Left renal pelvis (tissue), 4 donors: ENCODE data around the gene RFFL. TPM values are rescaled to one million over a fixed set of nuclear protein-coding genes. Genes with fewer than 3 reads are reported as not detected.
"Not testable (repeated sequence)": the region's sequence is repeated elsewhere in the genome, so short reads cannot be mapped to it uniquely, and the experiment has no call there.

Source experiments
- DNase-seq, 4 donors: peaks; one replicate each; pipeline ENCODE4 v3.0.0-alpha.2; 2013; ENCODE audit warnings: low read depth in 4 of 4, low spot score in 3 of 4
- polyA plus RNA-seq, 4 donors: library from polyadenylated mRNA; unstranded; fragments of 120-200 nt; gene quantifications; one replicate each; pipeline ENCODE4 v1.2.1, GENCODE V29; 2013; ENCODE audit not compliant: insufficient read length in 4 of 4

Gene RFFL
- polyA plus RNA-seq, 4 donors, result 13.7 to 27.8 (median 22.8) TPM

GRCh38 chr17:35011671-35012216 lies 51.8 kb downstream of the RFFL start:
- DNase-seq, result no peak

- no peak for DNase-seq
These were observed 53.4 kb downstream of the RFFL start for GRCh38 chr17:35010093-35010492.

DNA sequence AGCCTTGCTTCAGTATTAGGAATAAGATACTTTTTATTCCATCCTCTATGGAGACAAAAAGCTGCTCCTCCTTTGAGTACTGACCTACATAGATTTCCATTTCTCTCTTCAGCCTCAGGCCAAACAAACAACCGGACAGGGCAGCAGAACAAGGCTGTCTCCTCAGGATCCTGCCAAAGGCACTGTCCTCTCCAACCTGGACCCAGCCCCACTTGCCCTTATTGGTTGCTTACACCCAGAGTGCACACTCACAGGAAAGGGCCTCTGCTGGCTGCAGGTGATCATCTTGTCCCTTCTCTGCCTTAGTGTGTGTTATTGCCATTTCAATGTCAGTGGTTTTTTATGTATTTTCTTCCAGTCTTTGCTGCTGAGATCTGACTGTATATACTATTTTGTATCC lies 56.5 kb downstream of the RFFL start:
- no peak for DNase-seq

- DNase-seq, result no peak
These were observed 57.2 kb downstream of the RFFL start for GRCh38 chr17:35006345-35006744.

DNA sequence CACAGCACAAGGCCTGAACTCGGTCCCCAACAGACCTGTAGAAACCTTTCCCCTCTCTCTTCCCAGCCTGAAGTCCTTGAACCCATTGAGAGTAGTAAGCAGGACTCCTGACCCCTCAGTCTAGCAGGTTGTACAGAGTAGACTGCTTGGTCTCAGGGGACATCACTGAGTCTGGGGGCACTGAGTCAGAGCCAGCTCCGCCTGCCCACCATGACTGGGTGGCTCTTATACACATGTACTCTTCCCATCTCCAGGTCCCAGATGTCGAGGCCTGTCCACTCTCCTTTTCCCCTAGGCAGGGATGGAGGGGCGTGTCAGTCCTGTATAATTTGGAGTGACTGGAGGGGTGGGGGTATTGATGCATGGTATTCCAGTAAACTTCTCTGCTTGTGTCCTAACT lies 59.7 kb downstream of the RFFL start:
- DNase-seq, result no peak

- no peak for DNase-seq
These were observed 60.5 kb downstream of the RFFL start for GRCh38 chr17:35002876-35003551.

GRCh38 chr17:35001549-35001948 lies 62.0 kb downstream of the RFFL start:
- no peak for DNase-seq

DNA sequence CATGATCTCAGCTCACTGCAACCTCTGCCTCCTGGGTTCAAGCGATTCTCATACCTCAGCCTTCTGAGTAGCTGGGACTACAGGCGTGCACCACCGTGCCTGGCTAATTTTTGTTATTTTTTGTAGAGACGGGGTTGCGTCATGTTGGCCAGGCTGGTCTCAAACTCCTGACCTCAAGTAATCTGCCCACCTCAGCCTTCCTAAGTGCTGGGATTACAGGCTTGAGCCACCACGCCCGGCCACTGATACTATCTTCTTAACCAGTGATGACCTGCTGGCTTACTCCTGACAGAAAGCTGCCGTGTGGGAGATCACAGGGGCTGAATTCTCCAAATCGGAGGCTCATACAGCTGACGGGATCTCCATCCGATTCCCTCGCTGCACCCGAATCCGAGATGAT lies 62.5 kb downstream of the RFFL start:
- DNase-seq, result not testable (repeated sequence)

DNA sequence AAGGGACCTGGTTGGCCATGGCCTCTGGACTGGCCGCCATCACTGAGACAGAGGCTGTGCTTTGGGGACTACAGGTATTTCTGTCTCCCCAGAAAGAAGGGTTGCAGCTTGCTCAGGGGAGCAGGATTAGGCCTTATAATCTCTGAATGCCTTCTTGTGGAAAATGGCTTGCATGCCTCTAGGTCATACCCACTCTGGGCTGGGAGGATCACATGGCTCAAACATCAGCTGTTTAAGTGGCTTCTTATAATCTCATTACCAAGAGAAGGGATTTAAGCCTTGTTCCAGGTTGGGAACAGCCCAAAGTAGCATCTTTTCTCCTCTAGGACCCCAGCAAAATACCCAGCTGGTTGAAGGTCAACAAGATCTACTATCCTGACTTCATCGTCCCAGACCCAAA lies 64.1 kb downstream of the RFFL start:
- no peak for DNase-seq

- DNase-seq, result no peak
These were observed 65.3 kb downstream of the RFFL start for GRCh38 chr17:34998205-34998604.

DNA sequence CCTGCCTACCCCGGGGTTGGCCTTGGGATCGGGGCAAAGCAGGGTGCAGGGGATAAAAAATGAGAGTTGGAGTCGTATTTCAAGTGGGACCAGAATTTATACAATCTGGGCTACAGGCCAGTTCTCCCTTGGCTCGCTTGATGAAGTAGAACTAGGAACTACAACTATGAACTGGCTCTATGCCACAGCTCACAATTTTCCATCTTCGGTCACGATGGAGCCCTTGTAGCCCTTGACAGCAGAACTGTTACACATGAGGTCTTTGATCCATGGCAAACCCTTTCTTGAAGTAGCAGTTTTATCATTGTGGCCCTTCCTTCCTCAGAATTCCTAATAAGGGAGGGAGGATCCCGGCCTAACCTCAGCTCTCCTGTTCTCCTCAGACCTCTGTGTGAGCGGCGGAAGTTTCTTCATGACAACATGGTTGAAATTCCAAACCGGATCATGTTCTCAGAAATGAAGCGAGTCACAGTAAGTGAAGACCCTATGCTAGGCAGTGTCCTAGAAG lies 66.1 kb downstream of the RFFL start:
- DNase-seq, result peak; percentile 66 to 75 (median 70)

GRCh38 chr17:34996422-34997285 lies 66.9 kb downstream of the RFFL start:
- no peak for DNase-seq

DNA sequence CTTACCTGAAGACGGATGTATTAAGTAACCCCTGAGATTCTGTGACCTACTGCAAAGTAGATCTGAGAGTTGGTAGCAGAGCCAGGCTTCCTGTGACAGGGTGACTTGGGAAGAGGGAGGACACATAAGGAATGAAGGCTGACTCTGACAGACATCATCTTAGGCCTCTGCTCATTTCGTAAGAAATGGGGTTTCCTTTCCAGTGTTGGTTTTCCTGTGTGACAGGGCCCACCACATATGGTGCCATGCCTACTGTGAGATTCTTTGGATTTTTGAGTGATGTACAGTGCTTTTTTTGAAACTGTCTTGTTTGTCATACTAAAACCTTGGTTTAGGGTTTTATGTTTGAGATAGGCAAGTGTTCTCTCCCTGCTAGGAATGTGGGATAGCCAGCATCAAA lies 70.5 kb downstream of the RFFL start:
- DNase-seq, result no peak

GRCh38 chr17:34991606-34992005 lies 71.9 kb downstream of the RFFL start:
- DNase-seq, result no peak

- DNase-seq, result no peak
These were observed 72.6 kb downstream of the RFFL start for GRCh38 chr17:34990921-34991365.

DNA sequence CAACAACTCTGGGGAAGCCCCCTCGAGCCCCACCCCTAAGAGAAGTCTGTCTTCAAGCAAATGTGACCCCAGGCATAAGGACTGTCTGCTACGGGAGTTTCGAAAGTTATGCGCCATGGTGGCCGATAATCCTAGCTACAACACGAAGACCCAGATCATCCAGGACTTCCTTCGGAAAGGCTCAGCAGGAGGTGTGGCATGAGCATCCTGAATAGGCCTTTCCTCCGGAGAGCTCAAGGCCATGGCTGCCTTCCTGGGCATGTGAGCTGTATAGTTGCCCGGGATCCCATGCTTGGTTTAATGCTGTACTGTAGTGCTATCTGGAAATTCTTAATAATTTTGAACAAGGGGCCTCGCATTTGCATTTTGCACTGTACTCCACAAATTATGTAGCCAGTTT lies 74.0 kb downstream of the RFFL start:
- DNase-seq, result no peak

DNA sequence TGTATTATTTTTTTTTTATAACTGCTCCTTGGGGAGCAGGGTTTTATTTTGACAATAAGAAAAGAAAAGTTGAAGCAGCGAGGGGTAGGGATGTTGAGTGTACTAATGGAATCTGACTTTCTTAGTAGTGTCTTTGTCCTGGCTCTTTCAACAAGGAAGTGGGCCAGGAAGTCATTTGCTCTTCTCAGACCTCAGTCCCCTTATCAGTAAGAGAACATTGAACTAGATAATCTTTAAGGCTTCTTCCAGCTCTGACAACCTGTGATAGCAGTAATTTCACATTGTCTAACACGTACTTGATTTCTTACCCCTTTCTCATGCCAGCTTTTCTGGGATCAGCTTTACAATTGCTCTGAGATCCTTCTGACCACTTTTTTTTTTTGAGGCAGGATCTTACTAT lies 74.9 kb downstream of the RFFL start:
- DNase-seq, result no peak

GRCh38 chr17:34987232-34987631 lies 76.3 kb downstream of the RFFL start:
- DNase-seq, result no peak

DNA sequence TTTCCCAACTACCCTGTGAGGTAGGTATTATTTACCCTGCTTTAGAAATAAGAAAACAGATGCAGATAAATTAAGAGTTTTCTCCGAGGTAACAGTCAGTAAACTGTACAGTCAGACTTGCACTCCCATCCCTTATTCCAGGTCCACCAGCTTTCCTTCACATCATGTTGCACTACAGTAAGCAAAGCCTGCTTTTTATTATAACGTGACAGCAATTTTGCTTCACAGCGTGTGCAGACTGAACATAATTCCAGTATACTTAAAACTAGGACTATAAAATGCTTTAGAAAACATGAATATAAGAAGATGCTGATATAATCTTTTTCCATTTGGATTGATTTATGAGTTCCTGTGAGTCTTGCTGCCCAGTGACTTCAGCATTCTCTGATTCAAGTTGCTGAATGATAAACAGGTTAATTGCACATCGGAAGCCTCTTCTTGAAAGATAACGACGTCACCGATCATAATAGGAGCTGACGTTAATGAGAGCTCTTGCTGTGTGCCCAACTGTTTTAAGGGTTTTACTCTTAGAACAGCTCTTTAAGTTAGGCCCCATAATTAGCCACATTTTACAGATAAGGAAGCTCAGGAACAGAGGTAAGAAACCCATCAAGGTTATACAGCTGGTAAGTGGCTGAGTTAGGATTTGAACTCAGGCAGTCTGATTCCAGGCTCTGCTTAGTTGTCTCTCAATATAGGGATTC lies 81.8 kb downstream of the RFFL start:
- DNase-seq, result no peak

DNA sequence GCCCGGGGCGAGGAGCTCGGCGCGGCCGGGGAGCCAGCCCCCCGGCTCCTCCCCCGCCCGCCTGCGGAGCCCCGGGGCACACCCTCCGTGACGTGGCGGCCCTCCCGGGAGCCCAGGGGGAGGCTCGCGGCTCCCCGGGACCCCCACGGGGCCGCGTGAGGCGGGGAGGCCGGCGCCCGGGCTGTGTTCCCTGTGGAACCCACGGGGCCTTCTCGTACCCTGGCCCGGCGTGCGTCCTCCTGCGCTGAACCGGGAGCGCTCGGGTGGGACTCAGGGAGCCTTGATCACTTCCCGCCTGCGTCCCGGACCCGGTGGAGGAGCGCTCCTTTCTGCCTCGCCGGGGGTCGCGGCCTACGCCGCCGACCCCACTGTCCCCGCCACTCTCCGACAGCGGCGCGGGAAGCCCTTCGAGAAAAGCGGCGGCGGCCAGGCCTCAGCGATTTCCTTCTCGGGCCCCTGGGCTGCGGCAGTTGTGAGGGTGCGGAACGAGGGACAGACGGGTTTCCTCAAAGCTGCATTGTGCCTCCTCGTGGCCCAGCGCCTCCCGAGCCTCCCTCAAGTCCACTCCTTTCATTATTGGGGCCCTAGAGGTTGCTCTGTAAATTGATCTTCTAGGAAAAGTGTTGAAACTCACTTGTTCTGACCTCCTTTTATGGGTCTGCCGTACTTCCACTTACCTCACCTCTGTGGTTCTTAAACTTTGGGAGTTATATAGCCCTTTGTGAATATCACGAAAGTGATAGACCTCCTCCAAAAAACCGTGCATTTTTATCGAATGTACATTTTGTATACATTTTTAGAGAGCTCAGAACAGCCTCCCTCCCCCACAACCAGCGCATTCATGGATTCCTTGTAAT lies 82.6 kb downstream of the RFFL start:
- peak in 2 of 4 donors; percentile 63 to 72 for DNase-seq
